H1 (cell line): ENCODE results near the gene MED10. TPM values are rescaled to one million over a fixed set of nuclear protein-coding genes. Genes with fewer than 3 reads are reported as not detected.
A peak's percentile ranks its signal among the peaks of the same experiment; 100 is the strongest.

ENCODE experiments used
- CTCF ChIA-PET: fragments of 300-600 bp; sonication (Branson Sonifier 250); formaldehyde crosslinking; loops from one replicate; lab custom pipeline; 2021; ENCODE audit not compliant: partially characterized antibody; lab: Charles Lee
- POLR2A ChIA-PET: fragments of 300-600 bp; sonication (Branson Sonifier 250); formaldehyde crosslinking; loops from one replicate; lab custom pipeline; 2021; ENCODE audit warnings: inconsistent platforms; ENCODE audit not compliant: partially characterized antibody; lab: Charles Lee
- DNase-seq, 2 experiments: peaks; one replicate each; pipeline versions ENCODE4 v3.0.0 to v3.0.0-alpha.2; 2010 to 2022; ENCODE audit warnings: low spot score in 2 of 2, low read depth in 1 of 2, mixed read lengths in 1 of 2
- FAIRE-seq: peaks from 2 replicates; lab custom pipeline; 2011; peaks lifted over from hg19 to GRCh38; lab: Jason Lieb, UNC
- H2AFZ ChIP-seq: 2 replicates; pipeline ENCODE4 v1.8.1; 2012; ENCODE audit warnings: low read length, inconsistent platforms
- H2AK5ac ChIP-seq: 2 replicates; pipeline ENCODE4 v1.6.1; 2013; ENCODE audit warnings: low read depth, low read length
- H2BK120ac ChIP-seq: replicated peaks from 2 replicates; pipeline ENCODE3; 2013; ENCODE audit warnings: low read depth, low read length, inconsistent platforms
- H2BK12ac ChIP-seq: 2 replicates; pipeline ENCODE4 v1.6.1; 2013; ENCODE audit warnings: low read depth, low read length
- H2BK15ac ChIP-seq: 2 replicates; pipeline ENCODE4 v1.6.1; 2013; ENCODE audit warnings: low read length
- H2BK20ac ChIP-seq: 2 replicates; pipeline ENCODE4 v1.6.1; 2013; ENCODE audit warnings: low read length
- H2BK5ac ChIP-seq: 2 replicates; pipeline ENCODE4 v1.6.1; 2013; ENCODE audit warnings: low read depth, low read length
- H3K14ac ChIP-seq: 2 replicates; pipeline ENCODE4 v1.6.1; 2013; ENCODE audit warnings: inconsistent platforms; ENCODE audit not compliant: insufficient read length
- H3K18ac ChIP-seq: 2 replicates; pipeline ENCODE4 v1.6.1; 2013; ENCODE audit warnings: low read length; ENCODE audit errors: extremely low read depth
- H3K23ac ChIP-seq: 2 replicates; pipeline ENCODE4 v1.6.1; 2013; ENCODE audit warnings: inconsistent platforms; ENCODE audit not compliant: insufficient read length
- H3K23me2 ChIP-seq: 2 replicates; pipeline ENCODE4 v1.6.1; 2013; ENCODE audit warnings: low read depth, low read length
- H3K27ac ChIP-seq: 2 replicates; pipeline ENCODE4 v1.6.1; 2011; ENCODE audit warnings: low read depth, low read length, inconsistent platforms
- H3K27me3 ChIP-seq, 4 experiments: replicated peaks in 1 of 4; 1 replicate in 1 of 4; 2 replicates in 3 of 4; pipeline versions ENCODE4 v1.6.1 to v1.8.1; 2011 to 2013; ENCODE audit warnings: low read length in 3 of 4, mild to moderate bottlenecking in 3 of 4, inconsistent platforms in 2 of 4, mixed read lengths in 2 of 4, moderate library complexity in 1 of 4; ENCODE audit not compliant: control insufficient read depth in 3 of 4, insufficient read depth in 3 of 4; ENCODE audit errors: extremely low read depth in 1 of 4
- H3K36me3 ChIP-seq, 4 experiments: 2 replicates each; pipeline versions ENCODE4 v1.6.1 to v1.8.1; 2011 to 2013; ENCODE audit warnings: mild to moderate bottlenecking in 4 of 4, low read length in 3 of 4, moderate library complexity in 2 of 4, control low read depth in 1 of 4, inconsistent platforms in 1 of 4; ENCODE audit not compliant: insufficient read depth in 4 of 4, control insufficient read depth in 2 of 4
- H3K4ac ChIP-seq: replicated peaks from 2 replicates; pipeline ENCODE3; 2013; ENCODE audit warnings: low read length, low read depth, mixed read lengths, inconsistent platforms; ENCODE audit not compliant: insufficient read length
- H3K4me1 ChIP-seq, 4 experiments: replicated peaks in 1 of 4; 1 replicate in 1 of 4; 2 replicates in 3 of 4; pipeline versions ENCODE4 v1.6.1 to v1.8.1; 2011 to 2013; ENCODE audit warnings: low read length in 3 of 4, inconsistent platforms in 2 of 4, mixed read lengths in 1 of 4; ENCODE audit not compliant: insufficient read depth in 4 of 4, control insufficient read depth in 3 of 4
- H3K4me2 ChIP-seq, 2 experiments: 2 replicates each; pipeline versions ENCODE4 v1.6.1 to v1.8.1; 2011 to 2013; ENCODE audit warnings: low read depth in 2 of 2, low read length in 2 of 2, control low read depth in 1 of 2, inconsistent platforms in 1 of 2, mild to moderate bottlenecking in 1 of 2; ENCODE audit not compliant: insufficient read depth in 1 of 2
- H3K4me3 ChIP-seq, 4 experiments: fragments of 200-600, 300-600 bp in 1 of 4; sonication (generic), shearing (Covaris generic), sonication (Bioruptor Twin) in 1 of 4; 2 replicates each; pipeline versions ENCODE4 v1.5.1 to v1.8.1; 2011 to 2016; ENCODE audit warnings: low read length in 4 of 4, low read depth in 3 of 4, control low read depth in 2 of 4, inconsistent platforms in 2 of 4, mild to moderate bottlenecking in 2 of 4, mixed read lengths in 1 of 4, moderate library complexity in 1 of 4; ENCODE audit not compliant: insufficient read depth in 2 of 4; ENCODE audit errors: extremely low read depth in 1 of 4
- H3K56ac ChIP-seq: replicated peaks from 2 replicates; pipeline ENCODE3; 2013; ENCODE audit warnings: low read depth, mild to moderate bottlenecking, mixed read lengths, low read length, inconsistent platforms; ENCODE audit not compliant: insufficient read length
- H3K79me1 ChIP-seq: 2 replicates; pipeline ENCODE4 v1.6.1; 2013; ENCODE audit warnings: low read depth, low read length, control low read depth
- H3K79me2 ChIP-seq, 2 experiments: 2 replicates each; pipeline versions ENCODE4 v1.6.1 to v1.8.1; 2012 to 2013; ENCODE audit warnings: low read length in 2 of 2, mild to moderate bottlenecking in 2 of 2, inconsistent platforms in 1 of 2; ENCODE audit not compliant: insufficient read depth in 2 of 2, control insufficient read depth in 1 of 2
- H3K9ac ChIP-seq, 4 experiments: replicated peaks in 1 of 4; 1 replicate in 1 of 4; 2 replicates in 3 of 4; pipeline versions ENCODE4 v1.6.1 to v1.8.1; 2011 to 2013; ENCODE audit warnings: low read depth in 3 of 4, low read length in 3 of 4, control low read depth in 2 of 4, mild to moderate bottlenecking in 2 of 4, moderate library complexity in 2 of 4, inconsistent platforms in 1 of 4; ENCODE audit errors: extremely low read depth in 1 of 4
- H3K9me3 ChIP-seq, 2 experiments: 2 replicates each; pipeline versions ENCODE4 v1.6.1 to v1.8.1; 2012 to 2013; ENCODE audit warnings: mild to moderate bottlenecking in 2 of 2, moderate library complexity in 2 of 2, control low read depth in 1 of 2, inconsistent platforms in 1 of 2, low read depth in 1 of 2, low read length in 1 of 2, mixed read lengths in 1 of 2; ENCODE audit not compliant: insufficient read depth in 2 of 2
- H4K20me1 ChIP-seq, 2 experiments: replicated peaks in 1 of 2; 2 replicates each; pipeline versions ENCODE3 to v1.8.1; 2011 to 2013; ENCODE audit warnings: inconsistent platforms in 2 of 2, low read length in 2 of 2, mild to moderate bottlenecking in 1 of 2; ENCODE audit not compliant: insufficient read depth in 2 of 2, control insufficient read depth in 1 of 2
- H4K5ac ChIP-seq: 2 replicates; pipeline ENCODE4 v1.6.1; 2013; ENCODE audit warnings: low read length, low read depth, mixed read lengths, inconsistent platforms; ENCODE audit not compliant: insufficient read length
- H4K8ac ChIP-seq: 2 replicates; pipeline ENCODE4 v1.8.0; 2013; ENCODE audit warnings: mild to moderate bottlenecking, moderate library complexity, low read length, inconsistent platforms; ENCODE audit not compliant: insufficient read depth; ENCODE audit errors: extremely low read depth
- H4K91ac ChIP-seq: replicated peaks from 2 replicates; pipeline ENCODE3; 2013; ENCODE audit warnings: low read length, mixed read lengths, inconsistent platforms; ENCODE audit not compliant: insufficient read length
- CHD1 ChIP-seq: IDR thresholded peaks from 2 replicates; pipeline ENCODE4 v1.6.1; 2012; ENCODE audit warnings: low read depth, low read length, improper control_type of control experiment
- CTCF ChIP-seq, 3 experiments: IDR thresholded peaks; 1 replicate in 2 of 3; 2 replicates in 1 of 3; pipeline versions ENCODE4 v1.5.1 to v1.6.1; 2011; ENCODE audit warnings: low read length in 3 of 3, mild to moderate bottlenecking in 3 of 3, inconsistent platforms in 2 of 3, low read depth in 1 of 3, moderate library complexity in 1 of 3; ENCODE audit not compliant: insufficient read depth in 1 of 3; ENCODE audit errors: control extremely low read depth in 1 of 3
- RAD21 ChIP-seq, 2 experiments: IDR thresholded peaks in 1 of 2; conservative IDR thresholded peaks in 1 of 2; 2 replicates each; pipeline ENCODE4 v1.6.1; 2011; ENCODE audit warnings: low read depth in 2 of 2, low read length in 2 of 2, improper control_type of control experiment in 1 of 2, inconsistent platforms in 1 of 2, mild to moderate bottlenecking in 1 of 2, moderate library complexity in 1 of 2
- WGBS, 2 experiments: shearing (Covaris generic) in 1 of 2; methylation state at CpG; one replicate each; pipeline versions ENCODE4 v1.1.6 to v1.1.7; 2013 to 2015; ENCODE audit warnings: low lambda C conversion rate in 2 of 2, mixed read lengths in 2 of 2, inconsistent platforms in 1 of 2, low coverage in 1 of 2, missing lambda C conversion rate in 1 of 2; ENCODE audit not compliant: insufficient replicate concordance in 2 of 2, insufficient coverage in 1 of 2, insufficient read length in 1 of 2; ENCODE audit errors: extremely low coverage in 1 of 2, missing lambda C conversion rate in 1 of 2; 5-methylcytosine and 5-hydroxymethylcytosine counted together
- polyA plus RNA-seq, 7 experiments: library from polyadenylated mRNA; depleted of rRNA in 3 of 7; stranded (reverse) in 5 of 7; unstranded in 2 of 7; fragments of >200 nt in 5 of 7; fragments of 200-250 nt in 2 of 7; gene quantifications; 1 replicate in 5 of 7; 2 replicates in 1 of 7; 4 replicates in 1 of 7; pipeline versions ENCODE4 v1.2.1 to v1.2.3, GENCODE V29; 2011 to 2013; ENCODE audit warnings: missing spikeins in 2 of 7, mixed read lengths in 2 of 7
- total RNA-seq: library from RNA; stranded (reverse); fragmentation: NEBNext Ultra II Directional; extraction: Animal tissue kit (Norgen Biotek cat#: 25700); gene quantifications from 2 replicates; pipeline ENCODE4 v1.2.1, GENCODE V29; 2021

MED10 gene
- total and polyA plus RNA-seq, 2 of the 8 experiments (the other 6 are each of a cell fraction or from before 2014, with no cell fraction given), result 20.1 to 23.2 TPM

GRCh38 chr5:6370580-6370979 lies 7.8 kb downstream of the MED10 start:
- CTCF ChIA-PET, result interaction anchor here (1.0 to 1.2 kb wide), 2 partner anchors 67 to 204 kb away, joined by 3 read pairs; no protein-coding TSS in a partner anchor
- H3K18ac ChIP-seq, result no peak overlapping the region
- H3K4me2 ChIP-seq, result no peak overlapping the region
- H4K91ac ChIP-seq, result no peak overlapping the region
- no peaks in the 10 kb centered on the region for H3K79me1 ChIP-seq
- H2BK5ac ChIP-seq, result no peak overlapping the region
- H2AK5ac ChIP-seq, result no peak overlapping the region
- no peaks in the 10 kb centered on the region for H3K27me3 ChIP-seq
- no peak overlapping the region for H2BK15ac ChIP-seq
- WGBS, 2 experiments, result 84% methylated on average over 13 of the region's 13 CpGs; no CpG with 5 or more reads in 1 of the 2 experiments
- H2BK20ac ChIP-seq, result no peak overlapping the region
- H3K4ac ChIP-seq, result no peak overlapping the region
- H4K20me1 ChIP-seq, result peaks cover 0 to 5% of the 10 kb centered on the region in 2 experiments
- H3K36me3 ChIP-seq, result peaks cover 7 to 45% (median 33%) of the 10 kb centered on the region in 4 experiments; a peak in 7 of 8 replicates
- no peak overlapping the region for H3K9ac ChIP-seq
- no peak overlapping the region for H3K4me3 ChIP-seq
- no peak overlapping the region for H4K8ac ChIP-seq
- FAIRE-seq (no peak), DNase-seq (no peak)
- H3K4me1 ChIP-seq, result no peaks in the 10 kb centered on the region
- H3K9me3 ChIP-seq, result no peaks in the 10 kb centered on the region
- peaks cover 0 to 2% of the 10 kb centered on the region in 2 experiments; a peak in 1 of 4 replicates for H3K79me2 ChIP-seq
- H3K27ac ChIP-seq, result no peak overlapping the region
- no peak overlapping the region for H3K23ac ChIP-seq
- H4K5ac ChIP-seq, result no peak overlapping the region
- H2BK12ac ChIP-seq, result no peak overlapping the region
- H3K14ac ChIP-seq, result no peak overlapping the region
- no peaks in the 10 kb centered on the region for H3K23me2 ChIP-seq
- H3K56ac ChIP-seq, result no peak overlapping the region
- H2BK120ac ChIP-seq, result no peak overlapping the region
- peak in 2 of 3 experiments; percentile 20 to 25; a peak in 2 of 4 replicates for TF ChIP-seq CTCF (IDR thresholded peaks at IDR 0.05; ENCODE audit: control extremely low read depth in 1 of 3, insufficient read depth in 1 of 3, low read depth in 1 of 3, low read length in 3 of 3)
- TF ChIP-seq CHD1, result no peak
- TF ChIP-seq RAD21 (IDR thresholded peaks at IDR 0.05 in 1 of 2, conservative IDR thresholded peaks at IDR 0.05 in 1 of 2; ENCODE audit: low read depth in 2 of 2, low read length in 2 of 2), result peak in 1 of 2 experiments; percentile 35; a peak in 1 of 4 replicates
- POLR2A ChIA-PET, result interaction anchor here (0.8 to 1.5 kb wide), 3 partner anchors 9 to 39 kb away, joined by 3 read pairs; no protein-coding TSS in a partner anchor
- no peak overlapping the region for H2AFZ ChIP-seq
